GM19452 (cell line): ENCODE results near the gene GCSH.
"Not testable (repeated sequence)": the region's sequence is repeated elsewhere in the genome, so short reads cannot be mapped to it uniquely, and the experiment has no call there.

ENCODE experiments used
- ATAC-seq: cut with Tn5 transposase; IDR thresholded peaks from one replicate; pipeline ENCODE4 v1.9.1; 2021; ENCODE audit not compliant: unreplicated experiment

GCSH gene

DNA sequence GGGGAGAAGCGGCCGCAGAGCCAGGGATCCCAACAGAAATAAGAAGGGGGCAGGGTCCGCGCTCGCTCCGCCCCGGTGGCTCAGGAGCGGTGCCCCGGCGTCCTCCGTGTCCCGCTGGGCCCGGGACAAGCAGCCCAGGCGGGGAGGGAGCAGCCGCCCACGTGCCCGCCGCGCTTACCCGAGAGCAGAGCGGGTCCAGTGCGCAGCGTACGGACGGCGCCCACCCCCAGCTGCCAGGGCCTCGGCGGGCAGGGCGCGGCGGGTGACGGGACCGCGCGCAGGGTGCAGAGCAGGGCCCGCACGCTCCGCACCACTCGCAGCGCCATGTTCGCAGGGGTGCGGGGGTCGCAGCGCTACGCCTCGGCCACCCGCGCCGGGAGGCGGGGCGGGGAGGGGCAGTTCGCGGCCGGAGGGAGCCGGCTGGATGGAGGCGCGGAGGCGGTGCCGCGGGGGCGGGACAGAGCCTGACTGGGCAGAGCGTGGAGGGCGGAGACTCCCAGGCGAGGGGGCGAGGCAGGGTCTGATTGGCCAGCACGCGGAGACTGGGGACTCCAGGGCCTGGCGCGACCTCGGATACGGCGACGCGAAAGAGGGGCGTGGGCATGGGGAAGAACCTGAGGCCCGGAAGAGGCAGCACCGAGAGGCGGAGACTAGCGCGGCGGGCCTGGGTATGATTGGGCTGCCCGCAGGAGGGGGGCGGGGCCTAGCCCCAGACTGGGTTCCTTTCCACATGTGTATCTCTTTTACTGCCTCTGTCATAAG, at the start of gene GCSH:
TSS of gene GCSH (minus strand) at position 443 of the 762 bp plus-strand sequence. CDS start at position 326, 117 bp downstream.
- ATAC-seq, result peak; percentile 97

DNA sequence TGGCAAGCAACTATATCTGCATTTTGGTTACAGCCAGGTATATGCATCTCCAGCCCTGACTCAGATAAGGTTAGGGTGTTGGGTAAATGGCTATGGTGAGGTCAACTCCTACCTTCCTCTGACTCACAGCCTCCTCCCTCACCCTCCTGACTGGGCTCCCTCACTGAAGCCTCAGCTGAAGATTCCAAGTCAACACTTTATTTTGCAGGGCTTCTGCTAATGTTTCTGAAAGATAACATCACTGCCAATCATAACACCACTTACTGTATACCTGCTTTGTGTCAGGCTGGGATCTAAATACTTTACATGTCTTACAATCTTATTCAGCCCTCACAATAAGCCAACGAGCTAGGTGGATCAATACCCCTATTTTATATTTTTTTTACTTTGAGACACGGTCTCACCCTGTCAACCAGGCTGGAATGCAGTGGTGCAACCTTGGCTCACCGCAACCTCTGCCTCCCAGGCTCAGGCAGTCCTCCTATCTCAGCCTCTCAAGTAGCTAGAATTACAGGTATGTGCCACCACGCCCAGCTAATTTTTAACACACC, 47.8 kb upstream of the GCSH start:
- ATAC-seq, result no peak

DNA sequence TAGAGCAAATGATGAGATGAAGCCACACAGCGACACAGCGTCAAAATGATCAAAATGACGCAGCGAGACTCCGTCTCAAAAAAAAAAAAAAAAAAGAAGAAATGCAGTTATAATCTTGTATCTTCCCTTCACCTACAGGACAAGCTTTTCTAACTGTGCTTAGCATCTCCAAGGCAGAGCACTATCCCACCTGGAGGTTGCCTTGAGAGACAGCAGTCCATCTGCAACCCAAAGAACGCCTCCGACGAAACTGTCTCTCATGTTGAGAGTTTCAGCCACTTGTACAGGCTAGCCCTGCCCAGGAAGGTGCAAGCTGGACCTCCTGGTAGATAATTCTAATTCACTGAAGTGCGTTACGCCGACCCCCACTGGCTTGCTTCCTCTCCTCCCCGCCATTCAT, 46.7 kb upstream of the GCSH start:
- no peak for ATAC-seq

DNA sequence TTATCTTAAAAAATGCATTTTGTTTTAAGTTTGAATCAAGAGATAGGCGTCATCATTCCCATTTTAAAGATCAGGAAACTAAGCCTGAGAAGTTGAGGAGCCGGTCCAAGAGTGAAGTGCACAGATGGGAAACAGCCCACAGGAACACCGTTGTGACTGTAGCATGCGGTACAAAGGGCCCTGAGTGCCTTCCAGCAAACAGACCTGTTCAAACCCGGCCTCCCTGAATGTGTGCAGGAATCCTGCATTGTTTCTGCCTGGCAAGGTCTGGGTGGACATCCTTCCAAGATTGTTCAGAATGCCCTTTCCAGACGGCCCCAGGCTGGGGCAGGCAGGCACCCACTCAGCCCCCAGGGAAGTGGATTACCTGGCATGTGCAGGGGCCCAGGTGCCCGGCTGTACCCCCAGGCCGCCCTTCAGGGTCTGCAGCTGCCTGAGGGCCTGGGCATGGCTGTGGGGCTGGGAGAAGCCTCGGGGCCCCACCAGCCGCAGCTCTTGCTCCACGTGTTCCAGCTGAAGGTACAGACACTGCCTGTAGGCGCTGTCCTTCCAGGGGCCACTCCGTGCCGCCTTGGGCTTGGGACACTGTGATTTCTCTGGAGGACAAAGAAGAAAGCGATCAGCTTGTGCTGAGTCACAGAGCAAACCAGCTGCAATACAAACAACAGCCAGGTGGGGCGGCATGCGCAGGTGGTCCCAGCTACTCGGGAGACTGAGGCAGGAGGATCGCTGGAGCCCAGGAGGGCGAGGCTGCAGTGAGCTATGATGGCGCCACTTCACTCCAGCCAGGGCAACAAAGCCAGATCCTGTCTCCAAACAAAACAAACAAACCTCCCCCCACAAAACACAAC, 45.0 kb upstream of the GCSH start:
- ATAC-seq, result no peak

DNA sequence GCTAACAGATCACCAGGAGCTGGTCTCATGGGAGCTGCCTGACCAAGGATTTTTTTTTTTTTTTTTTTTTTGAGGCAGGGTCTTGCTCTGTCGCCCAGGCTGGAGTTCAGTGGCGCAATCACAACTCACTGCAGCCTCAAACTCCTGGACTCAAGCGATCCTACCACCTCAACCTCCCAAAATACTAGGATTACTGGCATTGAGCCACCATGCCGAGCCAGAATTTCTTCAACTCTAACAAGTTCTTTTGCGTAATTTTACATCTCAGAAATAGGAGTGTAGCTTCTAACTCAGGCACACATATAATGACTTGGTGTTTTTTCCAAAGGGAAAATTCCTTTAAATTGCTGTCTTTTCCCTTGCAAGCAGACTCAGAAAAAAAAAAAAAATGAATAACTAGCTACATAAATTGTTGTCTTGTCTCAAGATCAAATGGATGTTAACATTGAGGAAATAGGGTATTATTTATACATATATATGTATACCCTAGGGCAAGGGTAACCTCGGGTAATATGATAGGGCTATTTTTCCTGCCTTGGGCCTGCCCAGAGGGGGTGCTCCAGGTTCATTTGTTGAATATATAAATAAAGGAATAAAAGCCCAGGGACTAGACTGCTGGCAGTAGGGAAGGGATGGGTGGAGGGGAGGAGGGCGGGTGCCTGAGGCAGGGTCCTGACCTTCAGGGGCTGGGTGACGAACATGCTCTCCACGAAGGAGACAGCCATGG, 42.8 kb upstream of the GCSH start:
- no peak for ATAC-seq

DNA sequence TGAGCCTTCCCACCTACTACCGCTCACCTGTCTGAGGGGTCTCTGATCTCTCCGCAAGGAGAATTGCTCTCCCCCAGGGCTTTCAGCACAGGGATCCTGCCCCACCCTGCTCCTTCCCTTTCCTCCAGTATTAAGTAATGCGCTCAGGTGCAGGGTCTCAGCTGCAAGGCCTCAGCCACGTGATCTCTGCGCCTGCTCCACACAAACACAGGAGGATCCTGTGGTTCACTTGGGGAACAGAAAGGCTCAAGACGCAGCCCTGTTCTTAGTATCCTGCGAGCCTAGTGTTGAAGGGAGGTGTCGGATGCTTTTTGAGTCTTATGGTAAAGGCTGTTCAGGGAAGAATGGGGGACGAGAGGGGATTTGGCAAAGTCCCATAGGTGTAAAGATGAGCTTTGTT, 41.6 kb upstream of the GCSH start:
- ATAC-seq, result no peak

DNA sequence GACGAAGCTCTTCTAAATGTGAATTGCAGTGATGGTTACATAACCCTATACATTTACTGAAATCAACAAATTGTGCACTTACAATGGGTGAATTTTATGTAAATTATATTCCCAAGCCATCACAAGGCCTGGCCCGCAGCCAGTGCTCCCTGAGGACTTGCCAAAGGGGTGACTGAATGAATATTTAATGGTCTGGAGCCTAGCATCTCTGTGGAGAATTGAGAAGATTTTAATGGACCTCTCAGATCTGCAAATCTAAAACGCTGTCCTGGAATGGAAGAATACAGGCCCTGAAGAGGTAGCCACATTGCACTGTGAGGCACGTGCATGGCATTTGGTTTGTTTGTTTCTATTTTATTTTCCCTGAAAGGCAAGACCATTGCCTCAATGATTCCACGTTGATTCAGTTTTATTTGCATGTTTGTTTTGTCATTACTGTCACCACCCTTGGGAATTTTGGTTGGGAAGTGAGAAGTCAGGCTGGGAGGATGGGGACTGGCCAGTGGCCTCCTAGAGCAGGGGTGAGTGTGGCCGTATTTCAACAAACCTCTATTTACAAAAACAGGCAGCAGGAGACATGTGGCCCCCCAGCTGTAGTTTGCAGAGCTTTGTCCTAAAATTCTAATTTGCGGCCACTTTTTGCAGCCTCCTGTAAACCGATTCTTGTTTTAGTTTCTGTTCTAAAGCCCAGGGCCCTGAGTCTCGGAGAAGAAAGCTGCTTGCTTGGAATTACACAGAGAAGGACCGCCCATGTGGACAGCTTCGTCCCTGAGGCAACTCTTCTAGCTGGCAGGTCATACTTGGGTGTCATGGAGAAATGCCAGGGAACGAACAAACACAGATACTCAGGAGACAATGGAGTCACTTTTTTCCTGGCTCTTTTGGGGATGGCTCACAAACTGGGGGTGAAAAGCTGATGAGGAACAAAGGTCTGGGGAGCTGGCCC, 40.5 kb upstream of the GCSH start:
- no peak for ATAC-seq

DNA sequence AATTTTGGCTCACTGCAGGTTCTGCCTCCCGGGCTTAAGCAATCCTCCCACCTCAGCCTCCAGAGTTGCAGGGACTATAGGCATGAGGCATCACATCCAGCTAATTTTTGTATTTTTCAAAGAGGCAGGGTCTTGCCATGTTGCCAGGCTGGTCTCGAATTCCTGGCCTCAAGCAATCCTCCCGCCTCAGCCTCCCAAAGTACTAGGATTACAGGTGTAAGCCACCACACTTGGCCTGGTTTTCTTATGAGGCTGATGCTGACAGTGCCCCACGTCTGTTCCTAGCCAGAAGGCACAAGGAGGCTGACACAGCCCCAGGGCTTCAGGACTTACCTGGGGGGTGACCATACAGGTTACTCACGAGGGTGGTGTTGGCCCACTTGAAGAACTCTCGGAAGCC, 33.9 kb upstream of the GCSH start:
- no peak for ATAC-seq

DNA sequence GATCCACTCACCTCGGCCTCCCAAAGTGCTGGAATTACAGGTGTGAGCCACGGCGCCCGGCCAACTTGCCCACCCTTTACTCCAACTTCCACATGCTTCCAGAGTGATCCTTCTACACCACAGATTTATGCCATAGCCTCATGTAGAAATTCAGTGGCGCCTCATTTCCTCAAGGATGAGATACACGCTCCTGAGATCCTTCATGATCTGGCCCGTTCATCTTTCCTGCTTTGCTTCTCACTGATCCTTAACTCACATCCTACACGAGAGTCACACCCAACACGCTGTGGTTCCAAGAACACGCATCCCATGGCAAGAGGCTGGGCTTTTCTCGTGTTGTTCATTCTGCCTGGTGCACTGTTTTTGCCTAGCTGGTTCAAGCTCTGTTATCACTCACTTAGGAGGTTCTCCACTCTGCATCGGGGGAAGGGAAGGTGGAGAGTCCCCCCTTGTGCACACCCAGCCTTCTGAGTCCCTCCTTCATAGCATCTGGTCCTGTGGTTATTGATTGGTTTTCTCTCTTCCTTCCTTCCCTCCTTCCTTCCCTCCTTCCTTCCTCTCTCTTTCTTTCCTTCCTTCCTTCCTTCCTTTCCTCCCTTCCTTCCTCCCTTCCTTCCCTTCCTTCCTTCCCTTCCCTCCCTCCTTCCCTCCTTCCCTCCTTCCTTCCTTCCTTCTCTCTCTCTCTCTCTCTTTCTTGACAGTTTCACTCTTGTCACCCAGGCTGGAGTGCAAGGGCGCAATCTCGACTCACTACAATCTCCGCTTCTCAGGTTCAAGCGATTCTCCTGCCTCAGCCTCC, 32.7 kb upstream of the GCSH start:
- no peak for ATAC-seq

DNA sequence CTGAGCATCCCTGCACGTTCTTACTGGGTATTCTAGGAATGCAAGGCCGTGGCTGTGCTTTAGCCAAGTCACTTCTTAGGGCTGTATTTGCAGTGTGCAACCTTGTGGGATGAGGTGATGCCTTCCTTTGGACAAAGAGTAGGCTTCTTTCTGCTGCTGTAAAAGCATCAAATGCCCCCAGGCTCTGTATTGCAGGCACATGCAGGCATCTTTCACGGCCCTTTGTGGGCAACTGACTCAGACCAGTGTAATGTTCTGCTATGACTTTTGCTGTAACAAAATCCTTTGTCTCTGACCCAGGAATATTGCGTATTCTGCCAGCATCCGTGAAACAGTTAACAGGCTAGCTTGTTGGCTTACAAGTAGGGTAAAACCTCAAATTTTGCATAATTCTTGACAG, 30.9 kb upstream of the GCSH start:
- ATAC-seq, result no peak

DNA sequence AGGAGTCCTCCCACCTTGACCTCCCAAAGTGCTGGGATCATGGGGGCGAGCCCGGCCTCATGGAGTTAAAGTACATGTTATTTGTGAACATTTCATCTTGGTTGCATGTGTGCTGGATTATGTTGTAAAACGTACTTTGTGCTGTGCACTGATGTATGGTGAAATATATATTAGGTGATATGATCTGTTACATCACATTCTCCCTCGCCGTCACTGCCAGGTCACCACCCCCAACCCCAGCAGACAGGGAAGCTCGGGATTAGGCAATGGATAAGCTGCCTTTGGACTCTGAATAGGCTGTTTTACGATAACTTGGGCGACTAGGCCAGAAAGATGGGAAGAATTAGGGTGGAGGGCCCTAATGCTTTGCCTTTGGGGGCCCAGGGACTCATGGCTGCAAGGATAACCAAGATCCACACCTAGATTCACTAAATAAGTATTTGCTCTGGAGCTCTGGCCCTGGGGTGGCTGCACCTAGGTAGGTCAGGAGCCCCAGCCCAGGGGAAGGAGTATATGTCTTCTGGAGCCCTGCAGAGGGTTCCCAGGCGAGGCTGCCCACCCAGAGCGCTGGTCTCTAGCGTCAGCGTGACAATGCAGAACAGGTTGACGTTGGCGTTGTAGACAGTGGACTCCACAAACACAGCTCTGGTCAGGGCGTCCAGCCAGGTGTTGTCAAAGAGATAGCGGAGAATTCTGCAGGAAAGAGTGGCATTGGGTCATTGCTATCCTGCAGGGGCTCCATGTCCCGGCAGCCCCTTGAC, 27.1 kb upstream of the GCSH start:
- ATAC-seq, result no peak

DNA sequence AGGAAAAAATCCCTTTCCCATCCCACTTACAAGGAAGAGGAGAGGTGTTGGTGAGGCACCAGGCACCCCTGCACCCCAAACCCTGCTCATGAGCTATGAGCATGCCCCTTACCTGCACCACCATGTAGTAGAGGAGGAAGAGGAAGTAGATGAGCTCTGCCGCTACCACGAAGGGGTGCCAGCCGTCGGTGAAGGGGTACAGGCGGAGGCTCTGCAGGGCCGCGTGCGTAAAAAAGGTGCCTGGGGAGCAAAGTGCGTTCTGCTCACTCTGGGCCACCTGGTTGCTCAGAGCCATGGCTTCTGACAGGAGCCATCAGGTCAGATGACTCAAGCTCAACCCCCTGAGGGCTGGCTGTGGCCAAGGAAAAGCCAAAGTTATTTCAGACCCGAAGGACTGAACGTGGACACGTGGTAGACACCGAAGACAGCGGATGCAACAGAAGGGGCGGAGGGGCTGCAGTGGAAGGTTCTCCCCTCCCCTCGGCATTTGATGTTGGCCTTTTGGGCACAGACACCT, 25.3 kb upstream of the GCSH start:
- ATAC-seq, result no peak

DNA sequence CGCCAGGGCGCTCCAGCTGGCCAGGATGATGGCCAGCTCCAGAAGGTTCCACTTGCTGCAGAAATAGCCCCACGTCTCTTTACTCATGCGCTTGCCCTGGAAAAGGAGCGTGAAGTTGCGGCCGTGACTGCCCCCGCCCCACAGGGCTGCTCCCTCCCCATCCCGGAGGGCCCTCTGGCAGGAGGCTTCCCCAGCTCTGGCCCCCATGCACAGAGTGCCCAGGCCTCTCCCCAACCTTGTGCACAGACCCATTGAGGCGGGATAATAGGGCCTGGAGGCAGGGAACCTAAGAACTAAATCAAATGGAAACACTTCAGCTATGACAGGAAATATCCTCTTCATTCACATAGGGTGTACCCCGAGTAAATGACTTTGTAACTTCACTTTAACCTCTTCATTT, 21.2 kb upstream of the GCSH start:
- ATAC-seq, result no peak

DNA sequence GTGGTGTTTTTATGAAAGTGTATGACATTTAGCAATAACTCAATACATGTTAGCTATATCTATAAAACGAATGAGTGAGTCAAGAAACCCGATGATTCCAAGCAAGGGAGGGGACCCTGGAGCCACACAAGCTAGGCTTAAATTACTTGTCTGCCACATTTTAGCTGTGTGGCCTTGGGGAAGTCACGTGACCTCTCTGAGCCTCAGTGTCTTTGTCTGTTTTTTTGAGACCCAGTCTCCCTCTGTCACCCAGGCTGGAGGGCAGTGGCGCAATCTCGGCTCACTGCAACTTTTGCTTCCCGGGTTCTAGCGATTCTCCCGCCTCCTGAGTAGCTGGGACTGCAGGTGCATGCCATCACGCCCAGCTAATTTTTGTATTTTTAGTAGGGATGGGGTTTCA, 20.1 kb upstream of the GCSH start:
- no peak for ATAC-seq

DNA sequence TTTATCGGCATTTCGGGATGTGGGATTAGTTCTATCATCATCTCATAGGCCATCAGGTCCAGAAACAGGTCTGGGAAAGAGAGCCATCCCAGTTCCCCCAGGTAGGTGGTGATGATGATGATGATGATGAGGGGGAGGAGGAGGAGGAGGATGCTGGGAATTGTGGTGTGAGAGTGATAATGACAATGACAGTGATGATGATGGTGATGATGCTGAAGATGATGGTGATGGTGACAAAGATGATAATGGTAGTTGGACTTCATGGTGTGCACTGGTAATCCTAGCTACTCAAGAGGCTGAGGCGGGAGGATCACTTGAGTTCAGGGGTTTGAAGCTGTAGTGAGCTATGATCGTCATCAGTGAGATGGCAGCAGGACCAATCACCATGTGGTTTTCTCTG, 16.3 kb upstream of the GCSH start:
- ATAC-seq, result no peak

DNA sequence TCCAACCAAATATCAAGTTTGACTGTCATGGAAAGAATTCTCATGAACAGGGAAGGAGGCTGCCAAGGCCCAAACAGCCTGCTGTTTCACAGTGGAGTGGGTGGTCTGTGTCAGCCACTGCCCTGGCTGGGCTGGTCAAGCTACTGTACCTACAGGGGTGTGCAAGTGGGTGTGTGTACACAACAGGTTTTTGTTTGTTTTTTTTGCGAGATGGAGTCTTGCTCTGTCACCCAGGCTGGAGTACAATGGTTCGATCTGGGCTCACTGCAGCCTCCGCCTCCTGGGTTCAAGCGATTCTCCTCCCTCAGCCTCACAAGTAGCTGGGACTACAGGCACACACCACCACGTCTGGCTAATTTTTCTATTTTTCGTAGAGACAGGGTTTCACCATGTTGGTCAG, 13.1 kb upstream of the GCSH start:
- not testable (repeated sequence) for ATAC-seq

DNA sequence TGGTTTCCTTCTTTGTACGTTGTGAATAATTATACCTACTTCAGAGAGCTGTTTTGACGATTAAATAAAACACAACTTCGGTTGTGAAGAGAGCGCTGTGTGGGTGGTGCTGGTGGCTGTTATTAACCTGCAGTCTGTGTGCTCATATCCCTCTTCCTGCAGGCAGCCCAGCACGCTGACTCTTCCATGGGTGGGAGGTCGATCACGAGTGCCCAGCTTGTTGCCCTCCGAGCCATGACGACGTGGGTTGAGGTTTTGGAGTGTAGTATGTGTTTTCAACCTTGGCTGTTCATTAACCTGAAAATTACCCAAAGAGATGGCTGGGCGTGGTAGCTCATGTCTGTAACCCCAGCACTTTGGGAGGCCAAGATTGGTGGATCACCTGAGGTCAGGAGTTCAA, 11.3 kb upstream of the GCSH start:
- ATAC-seq, result no peak

DNA sequence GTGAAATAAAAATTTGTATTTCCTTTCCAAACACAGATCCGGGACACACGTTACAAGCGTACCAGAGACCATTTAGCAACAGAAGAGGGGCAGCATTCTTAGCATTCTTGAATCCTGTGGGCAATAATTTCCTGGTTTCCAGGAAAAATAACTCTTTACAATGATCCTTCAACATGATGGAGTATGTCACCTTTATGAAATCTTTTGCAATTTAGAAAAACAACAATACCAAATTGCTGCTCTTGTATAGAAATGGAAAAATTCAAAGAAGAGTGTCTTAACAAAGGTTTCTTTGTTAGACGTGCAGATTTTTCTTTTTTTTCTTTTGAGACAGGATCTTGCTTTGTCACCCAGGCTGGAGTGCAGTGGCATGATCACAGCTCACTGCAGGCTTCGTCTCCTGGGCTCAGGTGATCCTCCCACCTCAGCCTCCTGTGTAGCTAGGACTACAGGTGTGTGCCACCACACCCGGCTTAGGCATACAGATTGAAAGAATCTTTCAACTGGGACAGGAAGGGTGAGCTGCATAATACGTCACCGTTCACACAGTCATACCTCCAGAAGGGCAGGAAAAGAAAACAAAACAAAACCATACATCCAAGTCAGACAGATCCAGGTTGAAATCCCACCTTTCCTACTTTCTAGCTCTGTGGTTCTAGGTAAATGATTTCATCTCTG, 10.8 kb upstream of the GCSH start:
- no peak for ATAC-seq
